Germinal center (tissue), 1 donor: ENCODE measurements around the gene SHE.
A peak's percentile ranks its signal among the peaks of the same experiment; 100 is the strongest.

Source experiments
- DNase-seq: peaks from one replicate; pipeline ENCODE4 v3.0.0; 2012; ENCODE audit warnings: mixed read lengths, low spot score

The SHE gene

GRCh38 chr1:154446789-154447188, 55.4 kb downstream of the SHE start:
- DNase-seq, result no peak

DNA sequence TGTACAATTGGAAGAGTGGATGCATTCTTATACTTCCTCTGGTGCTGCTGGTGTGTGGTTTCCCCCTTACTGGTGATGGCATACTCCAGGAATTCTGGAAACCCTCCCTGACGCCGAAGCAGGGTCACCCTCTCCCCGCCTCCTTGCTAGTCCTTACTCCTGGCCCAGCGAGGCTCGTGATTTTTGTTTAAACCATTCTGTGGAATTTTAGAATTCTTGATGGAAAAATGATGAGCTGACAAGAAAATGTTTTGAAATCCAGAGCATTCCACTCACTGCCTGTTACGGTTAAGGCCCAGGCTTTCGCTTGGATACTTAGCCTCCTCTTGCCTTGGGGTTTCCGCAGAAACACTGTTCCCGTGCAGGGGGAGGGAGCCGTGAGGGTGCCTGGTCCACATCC, 55.9 kb downstream of the SHE start:
- DNase-seq, result no peak

- no peak for DNase-seq
These were observed 57.2 kb downstream of the SHE start for GRCh38 chr1:154445040-154445472.

DNA sequence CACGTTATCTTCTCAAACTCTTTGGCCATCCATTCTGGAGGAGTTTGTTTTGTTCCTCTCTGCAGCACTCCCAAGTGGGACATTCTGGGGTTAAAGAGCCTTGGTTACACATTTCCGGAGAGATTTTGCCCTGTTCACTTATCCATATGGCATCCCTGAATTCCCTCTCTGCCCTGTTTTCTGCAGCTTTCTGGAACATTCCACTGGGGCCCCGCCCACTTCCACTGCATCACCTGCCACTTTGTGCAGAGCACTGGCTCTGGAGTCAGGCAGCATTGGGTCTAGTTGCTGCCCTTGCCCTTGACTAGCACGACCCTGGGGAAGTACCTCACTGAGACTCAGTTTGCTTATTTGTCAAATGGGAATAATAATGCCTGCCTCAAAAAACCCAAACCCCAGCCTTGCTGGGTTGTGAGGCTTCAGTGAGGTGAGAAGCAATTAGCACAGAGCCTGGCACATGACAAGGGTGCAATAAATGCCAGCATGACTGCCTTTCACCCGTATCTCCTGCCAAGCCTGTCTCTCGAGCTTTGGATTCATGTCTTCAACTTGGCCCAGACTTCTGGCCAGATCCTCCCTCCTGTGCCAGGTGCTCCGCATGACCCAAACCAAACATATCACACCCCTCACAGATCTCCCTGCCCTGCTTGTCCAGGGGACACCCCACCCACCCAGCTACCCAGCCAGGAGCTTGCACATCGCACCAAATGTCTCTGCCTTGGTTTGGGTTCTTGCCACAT, 58.8 kb downstream of the SHE start:
- DNase-seq, result no peak

DNA sequence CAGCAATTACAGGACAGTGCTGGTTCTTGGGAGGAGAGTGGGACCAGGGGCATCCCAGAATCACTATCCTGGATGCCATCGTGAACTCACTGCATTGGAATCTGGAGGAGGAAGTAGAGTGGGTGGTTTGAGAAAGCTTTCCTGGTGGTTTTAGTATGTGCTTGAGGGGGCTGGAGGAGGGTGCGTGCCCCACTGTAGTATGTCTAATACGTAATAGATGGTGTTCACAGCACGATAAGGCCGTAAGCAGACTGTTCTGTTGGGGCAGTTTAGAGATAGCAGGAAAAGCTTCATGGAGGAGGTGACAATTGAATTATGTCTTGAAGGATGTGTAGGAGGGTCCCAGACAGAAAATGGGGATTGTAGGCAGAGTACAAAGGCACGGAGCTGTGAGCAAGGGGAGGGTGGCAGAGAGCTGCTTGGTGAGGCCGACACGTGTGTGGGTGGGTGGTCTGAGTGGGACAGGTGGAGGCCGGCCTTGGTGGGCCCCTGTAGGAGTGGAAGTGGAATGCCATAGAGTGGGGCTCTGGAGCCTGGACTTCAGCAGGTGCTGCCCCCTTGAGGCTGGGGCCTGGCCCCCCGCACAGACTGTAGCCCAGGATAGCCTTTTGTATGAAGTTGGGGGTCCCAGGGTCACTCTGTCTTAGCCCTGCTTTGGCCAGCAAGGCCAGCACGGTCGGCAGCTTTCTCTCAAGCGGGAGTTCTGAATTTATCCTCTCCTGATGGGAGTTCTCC, 60.0 kb downstream of the SHE start:
- DNase-seq, result peak; percentile 34

DNA sequence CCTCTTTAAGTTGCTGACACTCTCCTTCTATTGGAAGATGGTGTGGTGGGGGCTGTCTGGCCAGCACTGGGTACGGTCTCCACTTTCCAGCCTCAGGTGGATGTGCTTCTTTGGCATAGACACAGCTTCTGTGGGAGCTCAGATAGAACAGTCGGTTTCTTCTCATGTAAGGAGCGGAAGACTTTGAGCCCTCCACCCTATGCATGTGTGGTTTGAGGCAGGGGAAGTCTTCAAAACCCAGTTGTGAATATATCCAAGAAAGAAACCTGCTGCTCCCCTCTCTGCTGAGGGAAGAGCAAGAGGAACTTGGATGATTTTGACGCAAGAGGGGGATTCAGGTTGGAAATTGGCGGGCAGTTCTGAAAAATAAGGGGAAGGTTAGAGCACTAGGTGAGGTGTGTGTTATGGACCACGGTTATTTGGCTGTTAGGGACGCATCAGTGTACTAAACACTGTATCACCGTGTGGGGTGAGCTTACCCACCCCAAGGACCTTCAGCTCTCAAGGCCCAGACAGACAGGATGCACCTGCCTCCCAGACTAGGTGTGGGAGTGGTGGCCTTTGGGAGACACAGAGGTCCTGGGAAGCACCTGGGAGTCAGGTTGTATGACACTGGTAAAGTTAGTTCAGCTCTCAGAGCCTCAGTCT, 60.8 kb downstream of the SHE start:
- no peak for DNase-seq

- no peak for DNase-seq
These were observed 62.0 kb downstream of the SHE start for GRCh38 chr1:154440036-154440804.

- DNase-seq, result no peak
These were observed 65.8 kb downstream of the SHE start for GRCh38 chr1:154436433-154436832.

DNA sequence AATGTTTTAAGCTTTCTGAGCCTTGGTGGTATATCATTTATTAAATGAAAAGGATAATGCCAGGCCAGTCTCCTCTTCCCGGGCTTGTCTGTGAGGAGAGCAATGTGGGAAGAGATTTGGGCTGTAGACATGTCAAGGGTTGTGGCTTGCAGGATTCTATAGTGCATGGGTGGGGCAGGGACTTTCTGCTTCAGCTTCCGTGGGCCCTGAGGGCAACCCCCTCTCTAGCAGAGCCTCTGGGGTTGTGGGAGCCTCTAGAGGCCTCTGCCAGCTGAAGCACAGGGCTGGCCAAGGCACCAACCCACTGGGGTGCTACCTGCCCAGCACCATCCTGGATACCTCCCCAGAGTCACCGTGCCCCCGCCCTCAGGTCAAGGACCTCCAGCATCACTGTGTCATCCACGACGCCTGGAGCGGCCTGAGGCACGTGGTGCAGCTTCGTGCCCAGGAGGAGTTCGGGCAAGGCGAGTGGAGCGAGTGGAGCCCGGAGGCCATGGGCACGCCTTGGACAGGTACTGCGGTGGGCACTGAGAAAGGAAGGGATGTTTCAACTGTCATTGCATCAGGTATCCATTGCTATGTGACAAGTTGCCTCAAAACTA, 66.5 kb downstream of the SHE start:
- DNase-seq, result no peak

DNA sequence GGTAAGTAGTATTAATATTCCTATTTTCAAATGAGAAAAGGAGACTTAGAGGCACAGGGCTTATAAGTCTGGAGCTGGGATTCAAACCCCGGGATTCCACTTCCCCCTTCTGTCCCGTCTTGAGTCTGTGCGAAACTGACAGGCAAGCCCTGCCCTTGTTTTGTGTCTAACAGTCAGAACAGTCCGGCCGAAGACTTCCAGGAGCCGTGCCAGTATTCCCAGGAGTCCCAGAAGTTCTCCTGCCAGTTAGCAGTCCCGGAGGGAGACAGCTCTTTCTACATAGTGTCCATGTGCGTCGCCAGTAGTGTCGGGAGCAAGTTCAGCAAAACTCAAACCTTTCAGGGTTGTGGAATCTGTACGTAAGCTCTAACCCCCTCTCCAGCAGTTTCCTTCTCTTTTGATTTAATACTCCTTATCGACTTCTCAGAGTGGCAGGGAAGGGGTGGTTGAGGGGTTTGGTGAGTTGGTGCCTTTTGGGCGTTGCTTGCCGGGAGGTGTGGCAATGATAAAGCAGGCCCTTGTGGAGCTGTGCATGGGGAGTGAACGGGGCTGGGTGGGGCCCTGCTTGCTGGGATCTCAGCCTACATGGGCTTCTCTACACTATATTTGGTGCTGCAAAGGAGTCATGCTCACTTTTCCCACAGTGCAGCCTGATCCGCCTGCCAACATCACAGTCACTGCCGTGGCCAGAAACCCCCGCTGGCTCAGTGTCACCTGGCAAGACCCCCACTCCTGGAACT, 67.7 kb downstream of the SHE start:
- no peak for DNase-seq

DNA sequence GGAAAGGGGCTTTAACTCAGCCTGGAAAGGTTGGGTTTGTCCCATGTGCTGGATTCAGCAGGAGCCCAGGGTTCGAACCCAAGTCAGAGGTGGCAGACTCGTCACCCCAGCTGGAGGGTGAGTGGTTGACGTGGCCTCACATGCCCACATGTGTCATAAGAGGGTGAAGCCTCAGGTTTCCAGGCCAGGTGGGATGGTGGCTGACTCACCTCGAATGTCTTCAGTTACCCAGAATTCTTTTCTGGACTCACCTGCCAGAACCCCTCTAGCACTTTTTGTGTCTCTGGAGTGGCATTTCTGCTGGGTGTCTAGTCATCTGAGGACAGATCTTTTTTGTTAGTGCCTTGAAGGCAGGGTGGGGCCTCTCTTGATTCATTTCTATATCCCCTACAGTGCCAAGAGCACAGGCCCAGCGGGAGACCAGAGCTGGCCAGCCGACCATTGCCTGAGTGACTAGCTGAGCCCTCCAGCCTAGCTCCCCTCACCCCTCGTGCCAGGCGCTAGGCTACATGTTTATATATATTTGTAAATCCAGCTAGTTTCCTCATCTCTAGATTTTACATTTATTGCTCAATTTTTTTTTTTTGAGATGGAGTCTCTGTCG, 68.9 kb downstream of the SHE start:
- no peak for DNase-seq

- DNase-seq, result no peak
These were observed 70.4 kb downstream of the SHE start for GRCh38 chr1:154431586-154432373.

- no peak for DNase-seq
These were observed 71.3 kb downstream of the SHE start for GRCh38 chr1:154430903-154431302.

DNA sequence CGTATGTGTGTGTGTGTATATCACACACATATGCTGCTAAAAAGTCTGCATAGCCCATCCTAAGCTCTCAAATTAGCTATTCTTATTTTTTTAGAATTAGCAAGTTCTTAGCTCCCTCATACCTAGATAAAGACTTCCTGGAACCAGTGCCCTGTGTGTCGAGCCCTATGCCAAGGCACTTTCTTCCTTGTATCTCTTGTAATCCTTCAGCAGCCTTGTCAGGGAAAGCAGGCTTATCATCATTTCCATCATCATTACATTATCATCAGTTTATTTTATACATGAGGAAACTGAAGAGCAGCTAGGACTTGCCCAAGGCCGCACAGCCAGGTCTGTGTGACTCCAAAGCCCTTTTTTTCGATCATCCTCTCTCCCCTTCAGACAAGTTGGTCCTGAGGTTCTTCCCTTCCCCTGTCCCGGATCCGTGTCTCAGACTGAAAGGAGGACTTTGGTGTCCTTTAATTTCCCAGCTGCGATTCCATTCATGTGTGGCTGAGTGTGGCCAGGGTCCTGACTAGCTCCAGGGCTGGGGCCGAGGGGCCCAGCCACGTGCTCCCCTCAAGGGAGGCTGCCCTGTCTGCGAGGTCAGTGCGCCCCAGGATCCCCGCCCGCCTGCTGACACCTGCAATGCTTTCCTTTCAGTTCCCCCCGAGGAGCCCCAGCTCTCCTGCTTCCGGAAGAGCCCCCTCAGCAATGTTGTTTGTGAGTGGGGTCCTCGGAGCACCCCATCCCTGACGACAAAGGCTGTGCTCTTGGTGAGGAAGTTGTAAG, 72.2 kb downstream of the SHE start:
- DNase-seq, result no peak
